NCI-H187 treated with DMSO at 0.1 percent for 48 hours (cell line): Measurements from ENCODE around the gene NPTN.
"Not testable (repeated sequence)": the region's sequence is repeated elsewhere in the genome, so short reads cannot be mapped to it uniquely, and the experiment has no call there.

ENCODE experiments used
- DNase-seq: peaks from one replicate; lab custom pipeline; 2025; lab: John Stamatoyannopoulos, UW

Gene NPTN

DNA sequence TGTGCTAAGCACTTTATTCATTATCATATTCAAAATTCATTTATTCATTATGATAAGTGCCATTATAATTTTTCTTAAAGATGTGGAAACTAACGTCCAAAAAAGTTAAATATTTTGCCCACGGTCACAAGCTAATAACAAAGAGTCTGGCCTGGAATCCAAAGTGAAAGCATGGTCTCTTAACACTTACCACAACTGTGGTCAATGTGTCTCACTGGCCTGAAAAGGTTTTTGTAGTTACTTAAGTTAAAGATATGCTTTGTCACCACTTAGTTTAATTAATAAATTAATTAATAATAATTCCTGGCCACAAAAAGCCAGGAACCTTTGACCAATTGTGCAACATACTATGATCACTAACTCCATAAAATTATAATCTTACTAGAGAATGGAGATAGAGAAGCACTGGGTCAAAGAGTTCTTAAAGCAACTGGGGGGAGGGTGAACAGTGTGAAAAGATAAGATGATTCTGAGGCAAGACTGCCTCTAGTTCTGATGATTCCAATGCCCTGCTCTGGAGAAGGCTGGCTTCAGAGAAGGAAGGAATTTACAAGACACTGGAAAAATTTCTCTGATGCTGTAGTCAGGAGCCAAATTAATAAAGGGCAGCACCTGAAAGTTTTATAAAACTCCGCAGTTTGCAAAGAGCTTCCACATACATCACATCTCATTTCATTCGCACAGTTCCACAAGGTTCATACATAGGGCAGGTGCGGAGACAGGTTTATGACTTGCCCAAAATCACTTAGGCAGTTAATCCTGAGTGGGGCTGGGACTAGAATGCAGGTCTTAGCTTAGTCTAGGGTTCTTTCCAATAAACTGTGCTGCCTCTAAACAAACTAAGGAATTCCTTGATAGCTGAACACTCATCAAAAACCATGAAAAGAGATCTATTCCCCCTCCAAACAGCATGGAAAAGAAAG lies 32.5 kb downstream of the NPTN start:
- no peak for DNase-seq

DNA sequence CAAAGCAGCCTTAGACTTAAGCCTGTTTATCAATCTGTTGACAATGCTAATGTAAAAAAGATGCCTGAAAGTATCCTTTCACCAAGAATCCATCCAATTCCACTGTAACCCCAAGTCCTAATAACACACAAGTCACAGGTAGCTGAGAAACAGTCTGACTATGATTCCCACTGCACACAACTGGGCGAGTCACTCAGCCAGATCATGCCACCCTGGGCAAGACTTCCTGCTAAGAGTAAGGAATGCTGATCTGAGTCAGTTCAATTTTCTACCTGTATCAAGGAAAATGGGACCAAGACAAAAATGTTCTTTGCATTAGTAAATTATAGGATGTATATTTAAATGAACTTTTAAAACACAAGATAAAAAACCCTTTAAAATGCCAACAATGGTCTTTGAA lies 33.3 kb downstream of the NPTN start:
- DNase-seq = no peak

DNA sequence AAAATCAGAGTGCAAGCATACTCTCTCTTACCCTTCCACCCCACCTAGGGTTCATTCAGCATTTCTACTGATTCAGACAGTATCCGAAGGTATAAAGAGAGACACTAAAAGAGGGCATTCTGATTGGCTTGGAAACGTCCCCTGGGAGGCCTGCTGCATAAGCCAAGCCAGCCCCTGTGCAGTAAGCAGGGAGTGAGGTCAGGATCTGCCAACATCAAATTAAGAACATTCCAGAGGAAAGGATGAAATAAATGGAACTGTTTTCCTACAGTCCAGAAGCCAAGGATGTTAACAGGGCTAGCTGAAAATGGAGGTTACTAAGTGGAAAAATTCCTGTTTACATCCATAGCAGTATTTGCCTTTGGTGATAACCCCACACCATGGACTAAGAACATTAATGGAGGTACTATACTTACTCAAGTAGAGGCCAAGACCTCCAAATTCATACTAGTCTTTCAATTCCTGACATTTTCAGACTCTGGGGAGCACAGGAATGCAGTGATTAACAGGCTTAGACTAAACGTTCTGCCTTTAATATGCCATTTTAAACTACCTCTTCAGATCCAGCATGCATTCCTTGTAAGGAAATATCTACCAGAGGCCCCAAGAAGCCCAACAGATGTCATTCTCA lies 34.5 kb downstream of the NPTN start:
- no peak for DNase-seq

DNA sequence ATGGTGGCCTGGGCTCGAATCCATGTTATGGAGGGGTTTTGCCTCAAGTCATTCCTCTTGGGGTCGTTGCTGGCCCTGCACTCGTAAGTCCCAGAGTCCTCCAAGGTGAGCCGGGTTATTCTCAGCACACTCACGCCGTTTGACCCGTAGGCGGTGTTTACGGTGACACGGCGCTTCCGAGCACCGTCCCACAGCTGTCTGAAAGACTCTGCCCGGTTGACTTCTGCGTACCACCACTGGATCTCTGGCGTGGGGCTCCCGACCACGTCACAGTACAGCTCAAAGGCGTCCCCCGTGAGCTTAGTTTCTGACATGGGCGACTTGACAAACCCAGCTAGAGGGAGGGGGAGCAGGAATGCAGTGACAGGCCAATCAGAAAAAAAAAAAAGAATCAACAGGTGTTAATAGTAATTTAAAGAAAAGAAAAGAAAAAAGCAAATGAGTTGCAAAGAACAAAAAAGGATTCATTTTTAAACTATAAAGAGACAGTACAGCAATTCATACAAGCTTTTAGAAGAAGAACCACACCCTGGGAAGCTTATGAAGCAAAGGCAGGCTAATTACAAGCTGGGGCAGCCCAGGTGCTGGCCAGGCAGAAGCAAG lies 36.1 kb downstream of the NPTN start:
- no peak for DNase-seq

DNA sequence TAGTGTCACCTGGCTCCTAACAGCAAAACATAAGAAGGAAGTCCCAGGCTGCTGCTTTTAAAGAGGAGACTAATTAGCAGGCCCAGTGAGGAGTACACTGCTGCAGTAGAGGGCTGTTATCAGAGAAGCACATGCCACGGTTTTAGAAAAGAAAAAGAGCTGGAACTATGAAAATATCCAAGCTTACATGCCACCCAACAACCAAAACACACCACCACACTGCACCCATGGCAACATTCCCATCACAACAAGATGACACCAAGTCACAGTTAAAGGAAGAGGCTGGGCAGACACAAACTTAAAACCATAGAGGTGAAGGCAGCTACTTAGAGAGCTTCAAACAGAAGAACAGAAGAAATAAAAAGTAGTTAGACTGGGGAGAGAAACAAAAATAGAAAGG lies 37.0 kb downstream of the NPTN start:
- DNase-seq = no peak

DNA sequence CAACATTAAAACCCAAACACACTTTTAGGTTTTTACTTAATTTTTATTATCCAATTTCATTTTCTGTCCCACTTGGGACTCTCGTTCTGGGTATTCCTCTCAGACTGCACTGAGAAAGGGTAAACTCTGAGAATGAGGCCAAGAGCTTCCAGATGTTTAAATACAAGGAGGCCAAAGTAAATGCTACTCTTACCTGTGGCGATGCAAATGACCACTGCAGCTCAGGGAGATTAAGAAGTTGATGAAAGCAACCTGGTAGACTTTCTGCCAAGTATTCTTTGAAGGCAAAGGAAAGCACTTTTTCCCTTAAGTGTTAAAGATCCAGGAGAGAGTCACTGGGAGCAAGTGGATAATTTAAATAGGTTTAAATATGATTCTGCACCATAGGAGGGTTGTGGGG lies 39.1 kb downstream of the NPTN start:
- DNase-seq = no peak

DNA sequence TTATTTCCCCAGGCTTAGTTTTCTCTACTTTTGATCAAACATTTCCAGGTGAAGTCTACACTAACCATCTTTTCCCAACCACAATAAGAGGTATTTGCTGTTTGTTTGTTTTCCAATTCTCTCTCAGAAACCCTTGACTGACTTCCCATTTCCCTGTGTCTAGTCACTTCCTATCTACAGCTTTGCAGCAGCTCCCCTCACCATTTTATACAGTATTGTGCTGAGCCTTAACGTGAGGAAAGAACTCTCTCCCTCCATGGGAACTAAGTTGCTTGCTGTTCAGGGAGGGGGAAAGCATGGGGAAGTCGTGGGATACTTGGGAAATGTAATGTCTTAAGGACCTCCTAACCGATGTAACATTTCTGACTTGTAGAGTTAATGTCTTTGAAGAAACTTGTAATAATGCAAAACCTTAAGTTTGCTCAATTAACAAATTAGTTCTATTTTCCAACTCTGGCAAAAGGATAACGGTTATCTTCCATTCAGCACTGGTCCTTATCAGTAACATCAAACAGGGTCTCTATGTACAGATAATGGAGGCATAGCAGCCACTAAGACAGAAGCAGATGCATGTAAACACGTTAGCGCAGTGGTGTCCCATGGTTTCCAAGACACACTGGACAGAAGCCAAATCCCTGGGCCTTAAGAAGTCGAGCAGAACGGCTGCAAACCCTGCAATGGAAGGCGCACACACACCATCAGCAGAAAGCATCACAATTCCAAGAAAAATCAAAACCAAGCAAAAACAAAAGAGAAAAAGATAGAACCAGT lies 39.7 kb downstream of the NPTN start:
- DNase-seq = no peak

DNA sequence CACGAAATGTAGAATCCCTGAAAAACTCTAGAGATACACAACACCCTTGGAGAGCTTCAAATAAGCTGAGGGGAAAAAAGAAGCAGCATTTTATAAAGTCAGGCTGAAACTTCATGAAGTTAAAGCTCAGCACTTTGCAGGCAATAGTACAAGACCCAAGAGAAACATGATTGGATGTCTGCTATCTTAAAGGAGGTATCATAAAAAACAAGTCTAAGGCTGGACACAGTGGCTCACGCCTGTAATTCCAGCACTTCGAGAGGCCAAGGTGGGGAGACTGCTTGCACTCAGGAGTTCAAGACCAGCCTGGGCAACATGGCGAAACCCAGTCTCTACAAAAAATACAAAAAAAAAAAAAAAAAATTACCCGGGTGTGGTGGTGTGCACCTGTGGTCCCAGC lies 42.9 kb downstream of the NPTN start:
- DNase-seq = no peak

DNA sequence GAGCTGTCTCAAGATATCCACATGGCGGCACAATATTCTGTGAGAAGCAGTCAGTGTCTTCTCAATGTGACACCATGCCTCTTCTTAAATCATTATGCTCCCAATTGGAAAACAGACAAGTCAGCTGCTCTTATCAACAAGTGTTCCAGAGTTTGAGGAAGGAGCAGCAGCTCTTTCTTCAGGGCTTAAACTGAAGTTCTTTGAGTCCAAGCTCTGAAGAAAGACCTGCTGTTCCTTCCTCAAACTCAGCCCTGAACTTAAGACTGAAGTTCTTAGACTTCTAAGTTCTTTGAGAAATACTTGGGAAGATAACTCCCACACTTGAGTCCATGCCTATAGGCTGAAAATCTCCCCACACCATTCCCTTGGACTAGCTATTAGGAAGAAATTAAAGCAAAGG lies 43.4 kb downstream of the NPTN start:
- no peak for DNase-seq

DNA sequence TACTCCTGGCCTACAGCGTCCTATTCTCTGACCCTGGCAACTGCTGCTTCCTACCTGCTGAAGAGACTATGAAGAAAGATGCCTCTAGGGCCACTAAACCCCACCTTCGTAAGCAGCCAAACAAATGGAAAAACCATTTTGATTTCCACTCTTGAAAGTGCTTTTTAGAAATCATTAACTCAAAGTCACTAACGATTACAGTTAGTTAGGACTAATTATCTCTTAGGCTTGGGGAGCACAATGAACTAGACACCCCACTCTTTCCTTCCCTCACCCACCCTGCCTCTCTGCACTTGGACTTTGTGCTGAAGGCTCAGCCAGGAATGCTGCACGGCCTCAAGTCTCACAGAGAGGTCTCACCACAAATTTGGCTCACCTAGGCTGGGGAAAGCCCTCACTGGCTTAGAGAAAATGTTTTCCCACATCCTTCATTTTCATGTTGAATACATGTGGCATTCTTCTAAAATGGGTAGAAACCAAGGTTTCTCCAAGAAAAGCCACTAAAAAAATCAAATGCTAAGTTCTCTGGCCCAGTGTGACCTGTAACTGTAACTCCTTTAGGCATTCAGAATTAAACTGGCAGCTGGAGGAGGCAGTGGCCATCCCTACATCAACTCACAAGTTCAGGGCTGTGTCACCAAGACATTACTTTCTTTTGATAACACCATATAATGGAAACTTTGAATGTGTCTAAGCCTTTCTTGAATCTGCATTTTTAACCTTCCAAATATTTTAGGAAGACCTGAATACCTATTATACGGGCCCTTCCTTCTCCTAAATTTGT lies 47.1 kb downstream of the NPTN start:
- no peak for DNase-seq

DNA sequence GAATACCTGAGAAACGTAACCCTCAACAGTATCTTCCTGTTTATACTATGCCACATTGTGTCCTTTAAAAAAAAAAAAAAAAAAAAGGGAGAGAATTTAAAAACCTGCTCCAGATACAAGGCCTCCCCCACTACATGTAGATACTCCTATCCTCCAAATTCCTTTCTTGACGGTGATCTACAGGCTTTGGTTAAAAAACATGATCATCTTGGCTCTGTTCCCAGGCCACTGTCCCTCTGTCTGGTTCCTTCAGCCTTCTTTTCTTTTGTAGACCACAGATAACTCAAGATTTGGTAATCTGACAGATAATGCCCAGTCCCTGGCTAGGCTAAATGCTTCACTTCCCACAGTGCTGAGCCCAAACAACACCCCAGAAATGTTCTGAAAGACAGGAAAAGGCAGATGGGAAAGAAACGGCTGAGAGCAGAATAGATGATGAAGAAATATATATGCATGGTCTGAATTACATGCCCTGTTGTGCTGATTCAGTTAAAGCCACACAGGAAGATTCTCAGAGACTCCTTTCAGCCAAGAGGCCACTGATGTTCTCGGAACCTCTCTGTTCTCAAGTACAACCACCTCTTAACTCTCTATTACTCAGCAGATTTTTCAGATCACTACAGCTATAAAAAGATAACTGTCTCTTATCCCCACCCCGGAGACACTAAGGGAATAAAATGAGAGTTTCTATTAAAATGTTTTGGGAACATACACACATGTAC lies 48.3 kb downstream of the NPTN start:
- no peak for DNase-seq

DNA sequence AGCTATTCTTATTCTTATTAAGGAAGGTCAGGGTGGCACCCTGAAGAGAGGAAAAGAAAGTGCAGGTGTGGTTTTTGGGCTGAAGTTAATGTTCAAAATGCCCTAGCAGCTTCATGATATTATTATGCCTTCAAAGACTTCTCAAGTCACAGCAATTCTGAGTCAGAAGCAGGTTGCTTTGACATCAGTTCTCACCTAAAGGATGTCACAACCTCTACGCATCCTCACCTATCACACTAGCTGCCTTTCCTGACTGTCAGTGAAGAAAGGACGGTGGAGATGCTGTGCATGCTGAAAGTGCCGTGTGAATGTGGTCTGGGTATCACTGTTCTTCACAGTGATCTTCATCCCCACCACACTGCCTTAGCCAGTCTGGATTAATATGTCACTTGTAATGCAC lies 49.6 kb downstream of the NPTN start:
- no peak for DNase-seq

DNA sequence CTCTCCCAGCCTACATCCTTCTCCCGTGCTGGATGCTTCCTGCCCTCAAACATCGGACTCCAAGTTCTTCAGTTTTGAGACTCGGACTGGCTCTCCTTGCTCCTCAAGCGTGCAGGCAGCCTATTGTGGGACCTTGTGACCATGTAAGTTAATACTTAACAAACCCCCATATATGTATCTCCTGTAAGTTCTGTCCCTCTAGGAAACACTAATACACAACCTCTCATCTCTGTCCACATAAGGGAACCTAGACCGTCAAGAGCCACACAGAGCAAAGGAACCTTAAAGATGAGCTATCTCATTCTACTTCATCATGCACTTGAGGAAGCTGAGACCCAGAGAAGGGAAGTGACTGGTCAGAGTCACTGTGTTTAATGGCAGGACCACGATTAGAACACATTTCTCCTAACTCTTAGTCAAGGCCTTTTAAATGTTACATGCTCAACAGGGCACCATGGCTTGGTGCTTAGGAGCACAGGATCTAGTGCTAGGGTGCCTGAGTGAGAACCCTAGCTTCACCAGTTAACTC lies 50.3 kb downstream of the NPTN start:
- no peak for DNase-seq

DNA sequence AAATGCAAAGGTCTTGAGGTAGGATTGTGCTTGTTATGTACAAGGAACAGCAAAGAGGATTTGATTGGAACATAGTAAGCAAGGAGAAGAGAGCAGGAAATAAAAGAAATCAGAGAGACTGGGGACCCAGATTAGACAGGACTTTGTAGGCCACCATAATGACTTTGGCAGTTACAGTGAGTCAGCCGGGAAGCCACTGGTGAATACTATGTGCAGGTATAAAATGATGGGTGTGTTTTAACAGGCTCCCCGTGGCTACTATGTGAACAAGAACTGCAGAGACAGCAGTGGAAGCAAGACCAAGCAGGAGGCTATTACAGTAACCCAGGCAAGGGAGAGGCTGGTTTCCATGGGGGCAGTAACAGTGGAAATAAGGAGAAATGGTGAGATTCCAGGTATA lies 55.2 kb downstream of the NPTN start:
- DNase-seq = no peak

DNA sequence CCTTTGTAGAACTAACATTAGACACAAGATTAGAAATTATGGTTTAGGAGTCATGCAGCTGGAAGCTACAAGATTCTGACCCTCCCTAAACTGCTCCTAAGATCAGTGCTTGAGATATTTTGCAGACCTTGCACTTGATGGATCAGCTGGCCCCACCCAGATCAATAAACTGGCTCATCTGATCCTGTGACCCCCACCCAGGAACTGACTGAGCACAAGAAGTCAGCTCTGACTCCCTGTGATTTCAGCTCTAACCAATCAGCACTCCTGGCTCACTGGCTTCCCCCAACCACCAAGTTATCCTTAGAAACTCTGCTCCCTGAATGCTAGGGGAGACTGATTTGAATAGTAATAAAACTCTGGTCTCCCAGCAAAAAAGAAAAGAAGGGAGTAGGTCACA lies 55.6 kb downstream of the NPTN start:
- not testable (repeated sequence) for DNase-seq

DNA sequence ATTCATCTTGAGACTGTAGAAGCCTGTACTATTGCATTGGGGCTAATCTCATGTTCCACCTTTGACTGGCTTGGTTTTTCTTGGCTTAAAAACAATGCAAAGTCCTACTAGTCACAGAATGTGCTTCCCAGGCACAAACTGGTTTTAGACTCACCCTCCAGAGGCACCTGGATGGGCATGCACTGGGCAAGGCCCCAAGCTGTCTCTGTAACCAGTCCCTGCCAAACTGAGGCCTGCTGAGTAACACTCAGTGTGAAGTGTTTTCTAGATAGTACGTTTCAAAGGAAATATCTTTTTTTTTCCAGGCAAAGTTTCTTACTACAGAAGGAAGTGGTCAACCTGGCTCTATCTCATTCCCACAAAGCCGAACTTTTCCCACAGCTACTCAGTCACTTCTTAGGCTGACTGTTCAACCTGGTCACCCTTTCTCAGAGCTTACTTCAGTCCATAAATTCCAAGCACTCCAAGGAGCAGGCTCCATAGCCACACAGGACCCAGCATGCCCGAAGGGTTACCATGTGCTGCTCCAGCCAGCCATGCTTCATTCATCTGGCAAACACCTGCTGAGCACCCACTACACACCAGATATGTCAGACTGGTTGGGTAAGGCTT lies 57.4 kb downstream of the NPTN start:
- DNase-seq = no peak

DNA sequence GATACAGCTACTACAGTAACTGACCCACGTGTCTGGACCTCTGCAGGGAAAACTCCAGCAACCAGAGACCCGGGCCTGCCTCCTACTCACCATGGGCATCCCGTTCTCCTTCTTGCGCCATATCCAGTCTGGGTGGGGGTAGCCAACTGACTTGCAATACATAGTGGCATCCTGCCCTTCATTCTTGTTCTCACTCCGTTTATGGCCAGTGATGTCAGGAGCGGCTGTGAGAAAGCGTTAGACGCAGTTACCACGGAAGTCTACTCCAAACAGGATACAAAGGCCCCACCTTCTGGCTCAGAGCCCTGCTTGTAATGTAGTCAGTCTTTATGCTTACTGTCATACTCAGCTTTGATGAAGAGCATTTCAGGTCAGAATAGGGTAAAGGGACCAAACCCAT lies 59.6 kb downstream of the NPTN start:
- no peak for DNase-seq

DNA sequence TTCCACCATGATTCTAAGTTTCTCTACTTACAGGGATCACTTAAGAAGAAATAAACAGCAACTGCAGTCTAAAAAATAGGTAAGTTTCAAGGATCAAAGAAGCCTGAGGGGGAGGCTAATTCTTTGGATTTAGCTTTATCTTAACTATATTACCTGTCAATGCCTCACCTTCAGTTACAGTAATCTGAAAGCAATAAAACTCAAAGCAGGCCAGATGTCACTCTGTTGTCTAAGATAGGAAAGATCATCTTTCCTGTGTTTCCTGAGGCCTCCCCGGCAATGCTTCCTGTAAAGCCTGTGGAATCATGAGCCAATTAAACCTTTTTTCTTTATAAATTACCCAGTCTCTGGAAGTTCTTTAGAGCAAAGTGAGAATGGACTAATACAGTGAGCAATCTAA lies 60.2 kb downstream of the NPTN start:
- no peak for DNase-seq

DNA sequence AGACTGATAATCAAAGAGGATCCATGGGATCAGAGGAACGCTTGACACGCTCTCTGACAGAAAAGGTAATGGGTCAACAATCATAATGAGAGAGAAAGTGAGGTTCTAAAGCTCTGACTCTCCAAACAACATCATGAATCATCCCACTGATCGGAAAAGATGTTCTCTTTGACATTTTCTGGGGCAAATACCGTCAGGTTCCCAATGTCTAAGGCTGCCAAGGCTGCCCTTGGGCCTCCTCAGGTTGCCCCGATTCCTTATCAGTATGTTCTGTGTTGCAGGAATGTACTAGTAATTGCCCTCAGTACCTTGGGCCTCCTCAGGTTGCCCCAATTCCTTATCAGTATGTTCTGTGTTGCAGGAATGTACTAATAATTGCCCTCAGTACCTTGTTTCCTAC lies 60.9 kb downstream of the NPTN start:
- no peak for DNase-seq

DNA sequence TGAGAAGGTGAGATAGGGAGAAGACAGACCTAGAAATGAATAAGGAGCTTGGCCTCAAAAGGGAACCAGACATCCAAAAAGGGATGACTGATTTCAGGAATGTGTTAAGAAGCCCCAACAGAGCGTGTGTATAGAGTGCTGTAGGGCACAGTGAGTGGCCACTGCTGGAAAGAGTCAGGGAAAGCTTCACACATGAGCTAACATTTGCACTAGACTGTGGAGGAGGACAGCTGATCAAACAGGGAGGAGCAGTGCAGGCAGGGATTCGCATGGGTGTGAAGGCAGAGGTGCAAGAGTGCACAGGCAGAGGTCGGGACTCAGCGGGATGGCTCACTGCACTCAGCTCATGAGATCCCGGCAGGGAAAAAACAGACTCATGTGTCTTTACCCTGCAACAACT lies 61.8 kb downstream of the NPTN start:
- DNase-seq = peak; percentile 69
